C4-2B (cell line): ENCODE measurements around the gene FBXO42.

ENCODE experiments used
- ZFX ChIP-seq: fragments of 450-650 bp; IDR thresholded peaks from 2 replicates; pipeline ENCODE4 v1.6.1; 2017
- TF ChIP-seq, protein P1 (sequence below): fragments of 450-650 bp; conservative IDR thresholded peaks from 2 replicates; pipeline ENCODE4 v1.5.1; 2017; ENCODE audit warnings: mild to moderate bottlenecking

DNA sequence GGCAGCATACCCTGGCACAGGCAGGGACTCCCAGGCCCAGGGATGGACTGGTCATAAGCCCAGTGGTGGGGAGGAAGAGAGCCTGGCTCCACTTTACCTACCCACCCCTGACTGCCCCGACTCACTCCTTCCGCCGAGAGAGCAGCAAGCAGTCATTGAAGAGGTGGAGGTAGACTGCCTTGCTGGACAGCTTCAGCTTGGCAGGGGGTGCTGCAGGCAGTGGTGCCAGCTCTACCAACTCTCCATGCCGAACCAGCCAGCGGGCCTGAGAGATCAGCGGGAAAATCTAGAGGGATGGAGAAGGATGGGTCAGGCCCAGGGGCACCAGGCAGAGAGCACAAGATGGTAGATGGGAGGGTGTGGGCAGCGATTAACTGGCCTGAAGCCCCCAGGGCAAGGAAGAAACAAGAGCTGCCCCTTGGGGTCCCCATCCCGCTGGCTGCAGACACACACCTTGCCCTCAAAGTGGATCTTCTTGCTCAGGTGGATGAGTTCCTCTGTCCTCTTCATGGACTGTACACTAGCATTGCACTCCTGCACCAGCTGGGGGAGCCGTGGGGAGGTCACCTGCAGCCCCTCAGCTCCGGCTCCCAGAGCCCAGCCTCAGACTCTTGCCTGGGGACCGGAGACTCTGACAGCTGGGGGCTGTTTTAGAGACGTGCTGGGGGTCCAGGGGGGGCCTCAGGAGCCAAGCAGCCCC is 147.5 kb downstream of the FBXO42 start:
- TF ChIP-seq, protein P1, sequence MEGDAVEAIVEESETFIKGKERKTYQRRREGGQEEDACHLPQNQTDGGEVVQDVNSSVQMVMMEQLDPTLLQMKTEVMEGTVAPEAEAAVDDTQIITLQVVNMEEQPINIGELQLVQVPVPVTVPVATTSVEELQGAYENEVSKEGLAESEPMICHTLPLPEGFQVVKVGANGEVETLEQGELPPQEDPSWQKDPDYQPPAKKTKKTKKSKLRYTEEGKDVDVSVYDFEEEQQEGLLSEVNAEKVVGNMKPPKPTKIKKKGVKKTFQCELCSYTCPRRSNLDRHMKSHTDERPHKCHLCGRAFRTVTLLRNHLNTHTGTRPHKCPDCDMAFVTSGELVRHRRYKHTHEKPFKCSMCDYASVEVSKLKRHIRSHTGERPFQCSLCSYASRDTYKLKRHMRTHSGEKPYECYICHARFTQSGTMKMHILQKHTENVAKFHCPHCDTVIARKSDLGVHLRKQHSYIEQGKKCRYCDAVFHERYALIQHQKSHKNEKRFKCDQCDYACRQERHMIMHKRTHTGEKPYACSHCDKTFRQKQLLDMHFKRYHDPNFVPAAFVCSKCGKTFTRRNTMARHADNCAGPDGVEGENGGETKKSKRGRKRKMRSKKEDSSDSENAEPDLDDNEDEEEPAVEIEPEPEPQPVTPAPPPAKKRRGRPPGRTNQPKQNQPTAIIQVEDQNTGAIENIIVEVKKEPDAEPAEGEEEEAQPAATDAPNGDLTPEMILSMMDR = no peak; the same call in 1 of the 2 replicates
- no peak for TF ChIP-seq ZFX
